GM19239 (cell line): Measurements from ENCODE around the gene TRA2B.

Experiments used
- DNase-seq: peaks from one replicate; pipeline ENCODE4 v3.0.0; 2011; ENCODE audit warnings: low spot score; ENCODE audit not compliant: insufficient read length
- FAIRE-seq: peaks from 2 replicates; lab custom pipeline; 2011; peaks lifted over from hg19 to GRCh38; lab: Jason Lieb, UNC

TRA2B gene

DNA sequence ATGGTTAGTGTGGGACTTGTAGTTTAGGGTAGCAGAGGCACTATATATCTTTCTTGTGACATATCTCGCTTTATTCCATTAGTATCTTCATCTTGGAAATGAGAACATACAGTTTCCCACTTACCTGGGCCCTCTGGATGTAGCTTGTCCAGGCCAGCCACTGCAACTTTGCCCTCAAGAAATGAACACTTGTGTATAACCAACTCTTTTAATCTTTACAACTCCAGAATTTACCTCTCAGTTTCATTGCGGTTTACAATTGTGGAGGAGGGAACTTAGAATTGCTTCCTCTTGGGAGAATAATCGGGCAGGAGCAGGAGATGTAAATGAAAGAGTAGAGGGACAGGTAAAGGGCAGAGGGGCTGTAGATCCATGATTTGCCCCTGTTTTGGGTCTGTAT lies 18.4 kb upstream of the TRA2B start:
- FAIRE-seq (no peak), DNase-seq (no peak)

DNA sequence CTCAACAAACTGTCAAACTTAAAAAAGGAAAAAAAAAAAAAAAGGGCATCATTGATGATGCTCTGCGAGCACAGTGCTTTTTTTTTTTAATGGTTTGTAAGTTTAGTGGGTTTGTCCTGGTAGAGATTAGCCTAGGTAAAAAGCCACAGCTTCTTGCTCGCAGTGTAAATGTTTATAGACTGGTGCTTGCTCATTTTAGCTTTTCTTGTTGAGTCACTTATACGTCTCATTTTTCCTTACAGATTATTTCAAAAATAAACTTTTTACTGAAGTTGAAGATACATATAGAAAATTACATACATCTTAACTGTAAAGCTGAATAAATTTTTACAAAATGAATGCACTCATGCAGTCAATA lies 16.5 kb upstream of the TRA2B start:
- FAIRE-seq: no peak

DNA sequence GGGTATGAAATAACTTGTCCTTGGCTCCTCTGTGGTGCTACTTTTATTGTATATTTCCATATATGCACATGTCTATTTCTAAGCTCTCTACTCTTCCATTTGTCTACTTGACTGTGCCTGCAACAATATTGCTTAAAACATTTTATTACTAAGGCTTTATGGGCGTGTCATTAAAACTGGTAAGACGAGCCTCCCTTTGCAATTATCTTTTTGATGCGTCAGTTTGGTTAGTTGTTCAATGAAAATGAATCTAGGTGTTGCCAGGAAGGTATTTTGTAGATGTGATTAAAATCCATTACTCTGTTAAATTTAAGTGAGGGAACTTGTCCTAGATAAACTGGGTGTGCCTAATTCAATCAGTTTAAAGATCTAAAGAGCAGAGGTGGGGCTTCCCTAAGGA lies 12.9 kb upstream of the TRA2B start:
- DNase-seq (no peak), FAIRE-seq (no peak)

More for the DNA sequence above, 16.5 kb upstream of the TRA2B start:
- no peak for DNase-seq

- FAIRE-seq (no peak), DNase-seq (no peak)
Measured at GRCh38 chr3:185949515-185949914, 11.7 kb upstream of the TRA2B start.

- no peak for FAIRE-seq
Measured at GRCh38 chr3:185948292-185948691, 10.5 kb upstream of the TRA2B start.

DNA sequence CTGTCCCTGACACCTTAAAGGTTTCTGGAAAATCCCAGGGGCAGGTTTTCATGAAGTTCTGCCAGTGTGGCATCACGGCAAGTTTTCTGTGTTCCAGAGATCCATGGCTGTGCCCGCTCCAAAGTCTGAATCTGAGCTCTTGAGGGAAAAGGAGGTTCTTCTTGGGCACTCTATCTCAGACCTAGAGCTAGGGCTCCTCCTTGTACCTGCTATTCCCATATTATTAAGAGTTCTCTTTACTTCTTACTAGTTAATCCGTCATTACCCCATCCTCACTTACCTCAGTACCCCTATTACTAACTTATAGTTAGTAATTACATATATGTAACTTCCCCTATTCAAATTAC lies 5.9 kb upstream of the TRA2B start:
- DNase-seq: no peak
- FAIRE-seq: no peak

More at GRCh38 chr3:185948292-185948691, 10.5 kb upstream of the TRA2B start:
- no peak for DNase-seq

- peak; percentile 98 for FAIRE-seq
- peak; percentile 62 for DNase-seq
Measured at GRCh38 chr3:185942907-185943759, 5.3 kb upstream of the TRA2B start.

- FAIRE-seq: no peak
- no peak for DNase-seq
Measured at GRCh38 chr3:185942396-185942795, 4.6 kb upstream of the TRA2B start.

GRCh38 chr3:185940951-185941350 lies 3.1 kb upstream of the TRA2B start:
- DNase-seq (no peak), FAIRE-seq (no peak)

GRCh38 chr3:185939721-185940120 lies 1.9 kb upstream of the TRA2B start:
- FAIRE-seq: no peak
- no peak for DNase-seq

DNA sequence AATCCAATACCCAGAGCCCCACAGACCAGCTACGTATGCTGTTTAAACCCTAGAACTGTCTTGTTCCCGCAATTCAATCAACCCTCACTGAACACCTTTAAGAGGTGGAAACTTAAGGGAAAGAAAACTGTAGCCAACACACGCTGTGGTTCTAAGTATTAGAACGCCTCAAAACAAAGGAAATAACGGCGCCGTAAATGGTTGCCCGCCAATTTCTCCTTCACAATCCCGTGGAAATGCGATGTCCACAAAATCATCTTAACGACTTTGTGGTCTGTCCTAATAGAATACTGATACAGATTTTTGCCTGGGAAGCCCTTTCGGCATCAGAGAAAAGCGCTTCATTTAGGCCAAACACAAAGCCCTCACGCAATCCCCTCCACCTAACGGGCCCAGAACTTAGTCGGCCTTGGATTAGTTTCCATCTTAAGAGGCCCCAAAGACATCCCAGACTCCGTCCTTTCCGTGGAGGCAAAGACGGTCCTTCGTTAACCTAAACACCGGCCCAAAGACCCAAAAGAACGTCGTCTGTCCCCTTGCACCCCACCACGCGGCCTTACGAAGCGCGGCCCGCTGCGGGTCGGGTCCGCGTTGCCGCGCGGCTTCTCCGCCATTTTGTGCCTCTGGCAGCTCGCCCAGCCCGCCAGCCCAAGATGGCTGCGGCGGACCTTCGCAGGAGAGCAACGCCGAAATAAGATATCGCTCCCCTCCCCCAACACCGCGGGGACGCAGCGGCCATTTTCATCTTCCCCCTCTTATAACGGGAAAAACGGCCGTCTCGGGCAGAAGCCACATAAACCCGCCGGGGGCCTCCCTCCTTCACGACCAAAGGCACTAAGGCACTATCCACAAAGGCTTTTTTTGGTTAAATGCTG lies 763 bp downstream of the TRA2B start:
- DNase-seq: peak; percentile 44
- FAIRE-seq: peak; percentile 90

- DNase-seq: no peak
- no peak for FAIRE-seq
Measured at GRCh38 chr3:185936273-185936629, 1.6 kb downstream of the TRA2B start.

DNA sequence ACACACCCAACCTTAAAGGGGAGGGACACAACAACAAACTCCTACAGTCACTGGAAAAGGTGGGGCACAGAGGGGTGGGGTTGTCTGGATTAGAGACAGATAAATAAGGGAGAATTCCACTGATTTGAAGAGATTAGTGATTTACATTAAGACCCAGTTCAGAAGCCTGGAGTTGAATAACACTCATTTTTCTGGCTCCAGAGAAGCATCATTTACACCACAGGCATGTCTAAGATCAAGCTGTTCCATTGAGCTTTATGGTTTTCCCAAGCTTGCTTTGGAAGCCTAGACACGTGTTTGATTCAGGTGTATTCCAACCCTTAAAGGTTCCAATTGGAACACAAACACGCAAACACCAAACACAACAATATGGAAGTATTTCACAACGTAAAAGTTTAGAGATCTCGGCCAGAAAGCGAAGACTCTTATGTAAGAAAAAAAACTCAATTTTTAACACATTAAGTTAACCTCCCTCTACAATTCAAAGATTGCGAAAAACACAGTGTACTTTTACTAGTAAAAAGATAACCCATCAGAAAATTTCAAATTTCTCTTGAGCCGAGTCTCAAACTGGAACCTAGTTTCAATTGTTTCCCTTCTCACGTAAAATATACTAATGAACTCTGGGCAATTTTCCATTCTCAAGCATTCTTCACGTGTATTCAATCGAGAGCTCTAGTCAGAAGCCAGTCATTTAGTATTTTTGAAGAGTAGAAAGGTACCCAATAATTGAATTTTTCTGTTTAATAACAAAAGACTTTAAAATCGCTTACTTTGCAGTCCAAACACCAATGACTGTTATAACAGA lies 2.1 kb downstream of the TRA2B start:
- peak; percentile 55 for FAIRE-seq
- DNase-seq: no peak

- DNase-seq (no peak), FAIRE-seq (peak; percentile 31)
Measured at GRCh38 chr3:185934767-185935464, 2.9 kb downstream of the TRA2B start.

GRCh38 chr3:185934174-185934557 lies 3.6 kb downstream of the TRA2B start:
- no peak for FAIRE-seq
- no peak for DNase-seq

DNA sequence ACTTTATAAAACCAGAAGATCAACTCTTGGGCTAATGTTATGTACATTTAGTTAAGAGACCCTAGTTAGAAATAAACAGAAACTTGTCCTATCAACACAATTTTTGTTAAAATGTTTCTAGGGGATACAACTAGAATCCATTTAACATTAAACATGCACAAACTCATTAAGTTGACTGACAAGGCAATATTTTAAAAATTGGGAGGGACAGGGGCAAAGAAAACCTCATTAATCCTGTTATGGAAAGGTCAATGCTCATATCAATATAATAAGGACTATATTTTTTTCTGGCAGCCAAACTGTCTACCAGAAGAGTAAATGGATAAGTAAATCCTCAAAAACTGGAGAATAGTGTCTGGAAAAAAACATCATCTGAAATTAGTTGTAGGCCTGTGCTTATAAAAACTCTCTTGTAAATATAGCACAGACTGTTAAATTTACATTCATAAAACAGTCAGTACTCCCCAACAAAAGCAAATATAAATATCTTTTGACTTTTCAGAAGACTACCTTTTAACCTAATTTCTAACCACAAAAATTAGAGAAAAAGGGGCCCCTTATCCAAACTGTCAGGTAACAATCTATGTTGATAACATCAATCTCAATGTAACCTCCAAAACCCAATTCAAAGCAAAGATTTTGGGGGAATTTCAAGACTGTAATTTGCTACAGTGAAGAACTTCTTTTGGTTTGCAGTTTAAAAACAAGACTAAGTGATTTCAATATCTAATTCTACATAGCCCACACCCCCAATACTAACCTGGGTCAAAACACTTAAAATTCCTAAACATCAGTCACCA lies 4.2 kb downstream of the TRA2B start:
- no peak for DNase-seq
- peak; percentile 8 for FAIRE-seq

- FAIRE-seq (no peak), DNase-seq (no peak)
Measured at GRCh38 chr3:185931777-185932612, 5.8 kb downstream of the TRA2B start.

DNA sequence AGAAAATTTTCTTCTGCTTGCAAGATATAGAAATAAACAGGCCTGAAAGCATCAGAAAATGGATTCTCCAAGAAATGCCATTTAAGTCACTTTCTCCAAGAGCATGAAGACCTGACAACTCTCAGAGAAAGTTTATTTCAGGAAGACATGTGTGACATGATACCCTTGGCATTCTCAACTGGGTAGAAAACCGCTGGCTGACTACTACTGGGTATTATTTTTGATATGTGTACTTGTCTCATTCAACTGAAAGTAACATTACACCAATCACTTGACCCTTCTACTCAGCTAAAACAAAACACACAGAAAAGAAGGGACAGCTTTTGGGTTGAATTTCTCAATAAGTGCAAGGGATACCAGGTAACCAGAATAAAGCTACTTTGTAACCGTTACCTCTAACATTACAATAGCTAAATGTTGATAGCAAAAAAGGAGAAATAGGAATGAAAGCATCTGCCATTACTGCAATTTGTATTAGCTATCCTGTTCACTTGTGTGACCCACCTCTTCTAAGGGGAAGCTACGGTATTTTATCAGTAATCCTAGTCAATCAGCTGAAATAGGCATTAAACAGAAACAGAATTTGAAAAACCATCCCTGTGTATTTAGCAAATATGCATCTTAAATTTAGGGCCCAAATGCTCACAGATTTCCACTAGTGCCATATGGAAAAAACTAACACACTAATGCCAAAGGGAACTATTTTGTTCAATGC lies 7.3 kb downstream of the TRA2B start:
- FAIRE-seq (no peak), DNase-seq (no peak)
